PFSK-1 (cell line): ENCODE results near the gene RNF207.

ENCODE experiments used
- FOXP2 ChIP-seq: optimal IDR thresholded peaks from 2 replicates; pipeline ENCODE3; 2011; ENCODE audit warnings: borderline replicate concordance, control low read depth, inconsistent platforms; ENCODE audit not compliant: insufficient read depth; ENCODE audit errors: extremely low read length, extremely low read depth
- POLR2AphosphoS5 ChIP-seq: IDR thresholded peaks from 2 replicates; pipeline ENCODE4 v1.6.1; 2012; ENCODE audit warnings: low read depth, mild to moderate bottlenecking, control low read depth, low read length, moderate library complexity
- REST ChIP-seq, 2 experiments: IDR thresholded peaks; 2 replicates each; pipeline versions ENCODE4 v1.6.1 to v1.8.0; 2011 to 2012; ENCODE audit warnings: low read depth in 2 of 2, low read length in 2 of 2, control low read depth in 1 of 2, inconsistent platforms in 1 of 2, mild to moderate bottlenecking in 1 of 2, moderate library complexity in 1 of 2; ENCODE audit not compliant: insufficient read depth in 1 of 2
- SIN3A ChIP-seq: IDR thresholded peaks from 2 replicates; pipeline ENCODE4 v1.6.1; 2012; ENCODE audit warnings: mild to moderate bottlenecking, low read length, moderate library complexity, borderline replicate concordance; ENCODE audit not compliant: insufficient read depth
- TAF1 ChIP-seq: IDR thresholded peaks from 2 replicates; pipeline ENCODE4 v1.6.1; 2012; ENCODE audit warnings: low read length, control low read depth, borderline replicate concordance; ENCODE audit not compliant: insufficient read depth

The RNF207 gene

GRCh38 chr1:6171548-6172124, 34.3 kb upstream of the RNF207 start:
- TF ChIP-seq SIN3A (no peak), FOXP2 (no peak), POLR2AphosphoS5 (no peak), TAF1 (no peak), REST (IDR thresholded peaks at IDR 0.05; ENCODE audit: insufficient read depth in 1 of 2, low read depth in 2 of 2, low read length in 2 of 2) (peak in 1 of 2 experiments; percentile 53; a peak in 1 of 4 replicates)

- TF ChIP-seq TAF1 (no peak), FOXP2 (no peak), SIN3A (no peak), REST (IDR thresholded peaks at IDR 0.05; ENCODE audit: insufficient read depth in 1 of 2, low read depth in 2 of 2, low read length in 2 of 2) (no peak), POLR2AphosphoS5 (no peak)
These were observed 33.4 kb upstream of the RNF207 start for GRCh38 chr1:6172549-6172948.

- TF ChIP-seq POLR2AphosphoS5: no peak
- no peak for TF ChIP-seq REST (IDR thresholded peaks at IDR 0.05; ENCODE audit: insufficient read depth in 1 of 2, low read depth in 2 of 2, low read length in 2 of 2)
- TF ChIP-seq SIN3A: no peak
- no peak for TF ChIP-seq FOXP2
- TF ChIP-seq TAF1: no peak
These were observed 31.1 kb upstream of the RNF207 start for GRCh38 chr1:6174621-6175410.

GRCh38 chr1:6175411-6175828, 30.5 kb upstream of the RNF207 start:
- no peak for TF ChIP-seq REST (IDR thresholded peaks at IDR 0.05; ENCODE audit: insufficient read depth in 1 of 2, low read depth in 2 of 2, low read length in 2 of 2)
- no peak for TF ChIP-seq SIN3A
